Activated T-cell treated with anti-CD3 and anti-CD28 coated beads, Interleukin-2, amount 50 U/mL, for 1 hour (primary cell): Measurements from ENCODE around the gene DHX57.
"Not testable (repeated sequence)": the region's sequence is repeated elsewhere in the genome, so short reads cannot be mapped to it uniquely, and the experiment has no call there.

Source experiments
- DNase-seq: peaks from one replicate; pipeline ENCODE4 v3.0.0-alpha.2; 2020

Gene DHX57

DNA sequence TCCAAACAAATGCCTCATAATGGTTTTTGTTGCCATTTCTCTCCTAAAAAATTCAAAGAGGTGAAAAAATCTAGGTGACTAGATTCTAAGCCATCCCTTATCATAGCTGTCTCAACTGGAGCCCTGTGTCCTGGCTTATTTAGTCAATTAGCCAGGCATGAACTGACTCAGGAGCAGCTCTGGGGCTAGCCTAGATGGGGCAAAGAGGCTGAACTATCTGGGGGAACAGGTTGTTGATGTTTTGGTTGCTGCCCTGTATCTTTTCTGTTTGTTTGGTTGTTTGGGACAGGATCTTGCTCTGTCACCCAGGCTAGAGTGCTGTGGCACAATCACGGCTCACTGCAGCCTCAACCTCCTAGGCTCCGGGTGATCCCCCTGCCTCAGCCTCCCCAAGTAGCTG, 83.0 kb downstream of the DHX57 start:
- DNase-seq, result no peak

- DNase-seq, result not testable (repeated sequence)
Measured at GRCh38 chr2:38792321-38792720, 83.4 kb downstream of the DHX57 start.

DNA sequence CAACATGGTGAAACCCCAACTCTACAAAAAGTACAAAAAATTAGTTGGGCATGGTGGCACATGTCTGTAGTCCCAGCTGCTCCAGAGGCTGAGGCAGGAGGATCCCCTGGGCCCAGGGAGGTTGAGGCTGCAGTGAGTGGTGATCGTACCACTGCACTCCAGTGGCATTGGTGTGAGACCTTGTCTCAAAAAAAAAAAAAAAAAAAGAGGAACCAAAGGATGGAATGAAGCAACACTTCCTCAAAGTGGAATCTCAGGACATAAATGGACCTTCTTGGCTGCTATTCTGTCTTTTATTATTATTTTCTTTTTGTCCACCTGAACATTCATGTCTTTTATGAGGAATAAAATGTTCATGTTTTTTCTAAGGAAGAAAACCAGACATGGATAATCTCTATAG, 84.0 kb downstream of the DHX57 start:
- DNase-seq, result no peak

- no peak for DNase-seq
Measured at GRCh38 chr2:38789691-38790090, 86.0 kb downstream of the DHX57 start.

GRCh38 chr2:38788306-38788705, 87.4 kb downstream of the DHX57 start:
- no peak for DNase-seq

DNA sequence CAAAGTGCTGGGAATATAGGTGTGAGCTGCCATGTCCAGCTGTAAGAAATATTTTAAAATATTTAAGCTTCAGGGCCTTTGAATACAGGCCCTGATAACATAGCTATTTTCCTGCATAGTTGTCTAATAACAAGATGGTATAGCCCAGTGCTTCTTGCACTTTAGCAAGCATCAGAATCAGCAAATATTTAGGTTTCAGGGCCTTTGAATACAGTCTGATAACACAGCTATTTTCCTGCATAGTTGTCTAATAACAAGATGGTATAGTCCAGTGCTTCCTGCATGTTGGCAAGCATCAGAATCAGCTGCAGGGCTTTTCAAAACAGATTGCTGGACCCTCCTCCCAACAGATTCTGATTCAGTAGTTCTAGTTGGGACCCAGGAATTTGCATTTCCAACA, 92.1 kb downstream of the DHX57 start:
- no peak for DNase-seq

- DNase-seq, result no peak
Measured at GRCh38 chr2:38778687-38779082, 97.0 kb downstream of the DHX57 start.

DNA sequence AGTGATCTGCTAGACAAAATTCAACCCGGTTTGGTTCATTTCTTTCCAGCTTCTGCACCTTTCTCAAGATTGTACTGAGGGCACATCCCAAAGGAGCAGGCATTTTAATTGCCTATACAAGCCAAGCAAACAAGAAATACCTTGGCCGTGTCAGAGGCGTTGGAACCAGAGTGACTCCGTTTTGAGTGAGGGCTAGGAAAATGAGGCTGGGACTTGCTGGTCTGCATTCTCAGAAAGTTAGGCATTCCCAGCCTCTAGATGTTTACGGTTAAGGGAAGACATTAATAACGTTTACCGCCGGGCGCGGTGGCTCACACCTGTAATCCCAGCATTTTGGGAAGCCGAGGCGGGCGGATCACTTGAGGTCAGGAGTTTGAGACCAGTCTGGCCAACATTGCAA, 99.2 kb downstream of the DHX57 start:
- no peak for DNase-seq

- DNase-seq, result no peak
Measured at GRCh38 chr2:38775921-38776225, 99.9 kb downstream of the DHX57 start.

DNA sequence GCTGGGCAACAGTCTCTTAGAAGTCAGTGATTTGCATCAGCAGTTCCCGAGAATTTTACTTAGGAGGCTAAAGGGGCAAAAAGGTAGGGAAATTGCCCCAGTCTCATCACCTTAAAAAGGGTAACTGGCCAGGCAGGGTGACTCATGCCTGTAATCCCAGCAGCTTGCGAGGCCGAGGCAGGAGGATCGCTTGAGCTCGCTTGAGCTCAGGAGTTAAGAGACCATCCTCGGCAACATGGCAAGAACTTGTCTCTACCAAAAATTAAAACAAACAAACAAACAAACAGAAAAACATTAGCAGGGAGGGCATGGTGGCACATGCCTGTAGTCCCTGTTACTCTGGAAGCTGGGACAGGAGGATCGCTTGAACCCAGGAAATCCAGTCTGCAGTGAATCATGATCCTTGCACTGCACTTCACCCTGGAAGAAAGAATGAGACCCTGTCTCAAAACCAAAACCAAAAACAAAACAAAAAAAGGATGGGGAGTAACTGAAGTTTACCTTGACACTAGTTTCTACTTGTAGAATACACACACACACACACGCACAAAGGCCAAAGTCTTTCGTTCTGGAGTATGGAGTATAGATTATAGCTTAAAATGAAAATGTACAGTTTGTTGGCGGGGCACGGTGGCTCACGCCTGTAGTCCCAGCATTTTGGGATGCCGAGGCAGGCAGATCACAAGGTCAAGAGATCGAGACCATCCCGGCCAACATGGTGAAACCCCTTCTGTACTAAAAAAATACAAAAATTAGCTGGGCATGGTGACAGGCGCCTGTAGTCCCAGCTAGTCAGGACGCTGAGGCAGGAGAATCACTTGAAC, 100.4 kb downstream of the DHX57 start:
- no peak for DNase-seq

- no peak for DNase-seq
Measured at GRCh38 chr2:38771632-38772031, 104.1 kb downstream of the DHX57 start.

- no peak for DNase-seq
Measured at GRCh38 chr2:38765551-38765950, 110.2 kb downstream of the DHX57 start.

GRCh38 chr2:38765149-38765548, 110.6 kb downstream of the DHX57 start:
- no peak for DNase-seq

GRCh38 chr2:38763728-38764127, 112.0 kb downstream of the DHX57 start:
- no peak for DNase-seq

GRCh38 chr2:38763228-38763627, 112.5 kb downstream of the DHX57 start:
- DNase-seq, result no peak

DNA sequence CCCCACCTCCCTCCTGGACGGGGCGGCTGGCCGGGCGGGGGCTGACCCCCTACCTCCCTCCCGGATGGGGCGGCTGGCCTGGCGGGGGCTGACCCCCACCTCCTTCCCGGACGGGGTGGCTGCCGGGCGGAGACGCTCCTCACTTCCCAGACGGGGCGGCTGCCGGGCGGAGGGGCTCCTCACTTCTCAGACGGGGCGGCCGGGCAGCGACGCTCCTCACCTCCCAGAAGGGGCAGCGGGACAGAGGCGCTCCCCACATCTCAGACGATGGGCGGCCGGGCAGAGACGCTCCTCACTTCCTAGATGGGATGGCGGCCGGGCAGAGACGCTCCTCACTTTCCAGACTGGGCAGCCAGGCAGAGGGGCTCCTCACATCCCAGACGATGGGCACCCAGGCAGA, 119.8 kb downstream of the DHX57 start:
- not testable (repeated sequence) for DNase-seq

DNA sequence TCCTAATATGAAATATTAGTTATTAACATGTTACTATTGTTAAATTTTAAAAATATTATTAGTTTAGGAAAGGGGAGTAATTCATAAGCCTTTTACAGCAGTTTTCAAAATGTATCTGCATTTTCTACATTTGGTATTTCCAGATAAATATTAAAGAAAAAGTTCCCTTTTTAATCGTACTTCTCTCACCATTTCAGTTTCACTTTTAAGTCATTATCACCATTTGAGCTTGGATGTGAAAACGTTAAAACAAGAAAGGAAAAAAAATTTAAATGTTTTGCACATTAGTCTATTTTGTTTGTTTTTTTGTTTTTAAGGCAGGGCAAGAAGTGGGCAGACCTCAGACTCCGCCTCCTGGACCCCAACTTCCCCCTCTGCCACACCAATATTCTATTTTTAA, 121.2 kb downstream of the DHX57 start:
- DNase-seq, result no peak

DNA sequence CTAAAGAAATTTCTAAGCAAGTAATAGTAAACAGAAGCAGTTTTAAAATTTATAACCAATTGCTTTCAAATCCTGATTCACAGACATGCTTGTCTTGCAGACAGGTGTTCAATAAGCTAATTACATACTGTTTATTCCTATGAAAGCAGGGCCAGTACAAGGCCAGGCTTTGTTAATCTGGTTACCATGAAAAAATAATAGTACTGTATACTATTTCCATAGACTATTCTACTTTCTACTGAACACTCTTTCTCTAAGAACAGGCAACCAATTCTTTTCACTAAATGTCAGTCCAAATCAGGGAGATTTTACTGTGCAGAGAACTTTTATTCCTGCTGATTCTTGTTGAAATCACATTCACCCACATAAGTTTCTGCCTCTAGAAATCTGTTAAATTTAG, 121.7 kb downstream of the DHX57 start:
- DNase-seq, result no peak

GRCh38 chr2:38751596-38752410, 123.9 kb downstream of the DHX57 start:
- DNase-seq, result no peak

- DNase-seq, result peak; percentile 99
Measured at GRCh38 chr2:38750891-38751595, 124.7 kb downstream of the DHX57 start, which contains the start of gene SRSF7. Gene SRSF7 (minus strand): TSS chr2:38751361. CDS start chr2:38751256, 105 bp downstream.

- DNase-seq, result peak; percentile 59
Measured at GRCh38 chr2:38750011-38750890, 125.5 kb downstream of the DHX57 start.

DNA sequence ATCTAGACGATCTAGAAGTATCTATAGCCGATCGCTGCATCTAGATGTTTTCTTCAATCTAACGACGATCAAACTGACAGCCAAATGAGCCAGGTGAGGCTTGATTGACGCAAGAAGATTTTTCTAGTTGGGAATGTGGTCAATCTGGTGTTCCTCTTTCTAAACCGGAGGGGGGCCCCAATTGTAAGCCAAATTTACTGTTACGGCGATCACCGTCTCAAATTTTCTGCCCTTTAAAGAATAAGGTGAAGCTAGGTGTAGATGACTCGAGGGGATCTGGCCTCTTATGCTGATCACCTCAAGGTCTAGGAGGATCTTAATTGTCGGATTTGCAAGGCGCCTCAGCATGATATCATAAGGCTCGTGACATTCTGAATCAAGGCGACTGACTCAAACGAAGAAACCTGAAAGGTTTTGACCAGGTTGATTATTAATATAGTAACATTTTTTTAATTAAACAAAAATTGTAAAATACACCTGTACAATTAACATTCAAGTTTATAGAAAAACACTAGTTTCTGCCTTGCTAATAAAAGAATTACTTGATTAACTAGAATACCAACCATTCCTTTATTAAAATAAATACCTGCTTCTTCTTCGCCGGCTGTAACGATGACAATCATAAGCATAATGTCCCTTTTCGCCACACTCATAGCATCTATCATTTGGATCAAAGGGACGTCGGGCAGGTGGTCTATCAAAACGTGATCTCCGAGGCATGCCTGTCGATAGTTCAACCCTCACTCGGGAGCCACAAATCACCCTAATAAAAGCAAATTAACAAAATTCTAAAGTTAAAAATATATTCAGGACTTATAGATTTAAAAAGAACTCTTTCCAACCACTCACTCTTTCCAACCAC, 126.6 kb downstream of the DHX57 start:
- DNase-seq, result no peak
